ENCODE data around the gene DDX54. TPM values are rescaled to one million over a fixed set of nuclear protein-coding genes. Genes with fewer than 3 reads are reported as not detected.

Gene DDX54
- total RNA-seq, 1 donor from 2014 or later = 53.5 TPM

DNA sequence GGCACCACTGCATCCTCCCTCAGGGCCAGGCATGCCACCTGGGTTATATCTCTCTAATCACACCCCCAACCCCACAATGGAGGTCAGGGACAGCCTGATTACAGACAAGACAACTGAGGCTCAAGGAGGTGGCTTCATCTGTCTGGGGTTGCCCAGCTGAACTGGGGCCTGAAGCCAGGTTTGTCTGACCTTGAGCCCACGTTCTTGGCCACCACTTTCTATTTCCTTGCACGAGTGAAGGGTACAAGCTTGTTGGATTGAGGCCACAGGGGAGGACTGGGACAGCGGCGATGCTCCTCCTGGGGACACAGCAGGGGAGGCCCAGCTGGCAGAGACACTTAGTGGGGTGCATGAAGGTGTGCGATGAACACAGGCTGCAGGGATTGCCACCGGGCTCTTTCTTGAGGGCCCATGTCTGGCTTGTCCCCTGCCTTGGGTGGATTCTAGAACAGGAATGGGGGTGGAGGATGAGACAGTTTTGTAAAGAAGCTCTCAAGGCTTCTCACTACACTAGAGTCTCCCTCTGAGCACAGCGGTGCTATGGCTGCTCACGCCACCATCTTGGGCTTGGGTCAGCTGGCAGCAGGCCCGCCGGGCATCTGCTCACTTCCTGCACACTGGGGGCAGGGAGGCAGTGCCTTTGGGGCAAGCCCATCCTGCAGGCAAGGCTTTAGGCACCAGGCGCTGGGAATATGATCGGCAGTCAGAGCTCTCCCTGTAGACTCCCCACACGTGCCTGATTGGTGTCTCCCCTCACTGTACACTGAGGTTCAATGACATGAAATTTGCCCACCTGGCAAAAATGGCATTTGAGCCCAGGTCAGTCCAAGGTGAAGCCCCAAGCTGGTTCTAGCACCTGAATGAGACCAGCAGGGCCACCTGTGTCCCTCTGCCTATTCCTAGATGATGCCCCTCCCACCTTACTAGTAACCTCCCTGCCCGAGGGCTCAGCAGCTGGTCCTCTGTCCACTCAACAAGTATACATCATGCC is 16.2 kb upstream of the DDX54 start:
- H3K36me3 Mint-ChIP-seq (ENCODE audit: low read depth, unreplicated experiment) = peaks cover 2% of the 10 kb centered on the region
- H3K27ac Mint-ChIP-seq (ENCODE audit: unreplicated experiment) = no peak overlapping the region
- H3K27me3 Mint-ChIP-seq (ENCODE audit: low read depth, unreplicated experiment) = peaks cover 2% of the 10 kb centered on the region
- Histone ChIP-seq H3K4me2 (ENCODE audit: low read length) (no peak overlapping the region), H3K9me3 (ENCODE audit: insufficient read depth, low read depth, low read length) (no peaks in the 10 kb centered on the region), H3K4me3 (ENCODE audit: insufficient read depth, low read depth, low read length) (no peak overlapping the region), H3K27ac (ENCODE audit: low read depth, low read length) (no peak overlapping the region), H3K79me2 (ENCODE audit: insufficient read depth, low read length) (no peaks in the 10 kb centered on the region), H3K27me3 (ENCODE audit: insufficient read depth, low read length) (no peaks in the 10 kb centered on the region), H4K20me1 (ENCODE audit: insufficient read depth, low read length) (no peaks in the 10 kb centered on the region), H2AFZ (ENCODE audit: low read depth, low read length) (no peak overlapping the region), H3K36me3 (ENCODE audit: insufficient read depth, low read length) (no peaks in the 10 kb centered on the region), H3K4me1 (ENCODE audit: insufficient read depth, low read length) (no peaks in the 10 kb centered on the region), H3K9ac (ENCODE audit: low read length) (no peak overlapping the region)
- peaks cover 7% of the 10 kb centered on the region for H3K4me1 Mint-ChIP-seq (ENCODE audit: low read depth, unreplicated experiment)
- TF ChIP-seq, protein P1, sequence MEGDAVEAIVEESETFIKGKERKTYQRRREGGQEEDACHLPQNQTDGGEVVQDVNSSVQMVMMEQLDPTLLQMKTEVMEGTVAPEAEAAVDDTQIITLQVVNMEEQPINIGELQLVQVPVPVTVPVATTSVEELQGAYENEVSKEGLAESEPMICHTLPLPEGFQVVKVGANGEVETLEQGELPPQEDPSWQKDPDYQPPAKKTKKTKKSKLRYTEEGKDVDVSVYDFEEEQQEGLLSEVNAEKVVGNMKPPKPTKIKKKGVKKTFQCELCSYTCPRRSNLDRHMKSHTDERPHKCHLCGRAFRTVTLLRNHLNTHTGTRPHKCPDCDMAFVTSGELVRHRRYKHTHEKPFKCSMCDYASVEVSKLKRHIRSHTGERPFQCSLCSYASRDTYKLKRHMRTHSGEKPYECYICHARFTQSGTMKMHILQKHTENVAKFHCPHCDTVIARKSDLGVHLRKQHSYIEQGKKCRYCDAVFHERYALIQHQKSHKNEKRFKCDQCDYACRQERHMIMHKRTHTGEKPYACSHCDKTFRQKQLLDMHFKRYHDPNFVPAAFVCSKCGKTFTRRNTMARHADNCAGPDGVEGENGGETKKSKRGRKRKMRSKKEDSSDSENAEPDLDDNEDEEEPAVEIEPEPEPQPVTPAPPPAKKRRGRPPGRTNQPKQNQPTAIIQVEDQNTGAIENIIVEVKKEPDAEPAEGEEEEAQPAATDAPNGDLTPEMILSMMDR (IDR thresholded peaks at IDR 0.05; ENCODE audit: insufficient read depth, low read depth, low read length) = no peak
- TF ChIP-seq EZH2 (IDR thresholded peaks at IDR 0.05; ENCODE audit: insufficient read depth, low read length) = no peak
- H3K4me3 Mint-ChIP-seq (ENCODE audit: unreplicated experiment) = no peak overlapping the region
- DNase-seq (ENCODE audit: low read depth) = no peak
- no peak for FAIRE-seq
- peaks cover 4% of the 10 kb centered on the region for H3K9me3 Mint-ChIP-seq (ENCODE audit: unreplicated experiment)

DNA sequence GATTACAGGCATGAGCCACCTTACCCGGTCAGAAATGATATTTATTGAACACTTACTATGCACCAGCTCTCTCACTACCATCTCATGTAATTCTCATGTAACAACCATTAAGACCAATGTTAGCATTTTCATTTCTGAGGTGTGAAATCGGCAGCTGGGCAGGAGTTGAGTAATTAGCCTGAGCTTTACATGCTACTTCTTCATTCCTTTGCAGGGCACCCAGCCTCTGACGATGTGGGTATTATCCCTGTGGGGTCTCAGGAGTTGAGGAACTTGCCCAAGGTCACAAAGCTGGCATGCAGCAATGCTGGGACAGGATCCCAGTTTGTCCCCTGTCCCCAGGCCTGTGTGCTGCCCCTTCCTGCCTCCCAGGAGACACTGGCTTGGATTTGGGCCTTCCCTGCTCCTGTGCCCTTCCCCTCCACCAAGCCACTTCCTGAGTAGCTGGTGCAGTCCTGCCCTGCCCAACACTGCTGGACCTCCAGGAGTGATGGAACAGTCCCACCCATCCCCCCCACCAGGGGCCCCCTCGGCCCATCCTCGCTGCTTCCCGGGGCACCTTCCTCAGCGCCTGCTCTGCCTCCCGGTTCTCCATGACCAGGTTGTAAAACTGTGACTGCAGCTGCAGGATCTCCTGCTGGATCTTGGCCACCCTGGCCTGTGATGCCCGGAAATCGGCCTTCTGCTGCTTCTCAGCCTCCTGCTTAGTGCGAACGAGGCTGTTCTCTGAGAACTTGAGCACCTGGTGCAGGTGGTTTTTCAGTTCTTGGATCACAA is 14.9 kb upstream of the DDX54 start:
- Mint-ChIP-seq H3K4me3 (ENCODE audit: unreplicated experiment) (no peak overlapping the region), H3K9me3 (ENCODE audit: unreplicated experiment) (no peaks in the 10 kb centered on the region), H3K27me3 (ENCODE audit: low read depth, unreplicated experiment) (peaks cover 2% of the 10 kb centered on the region), H3K4me1 (ENCODE audit: low read depth, unreplicated experiment) (peaks cover 13% of the 10 kb centered on the region), H3K36me3 (ENCODE audit: low read depth, unreplicated experiment) (peaks cover 2% of the 10 kb centered on the region), H3K27ac (ENCODE audit: unreplicated experiment) (no peak overlapping the region)
- Histone ChIP-seq H3K79me2 (ENCODE audit: insufficient read depth, low read length) (no peaks in the 10 kb centered on the region), H3K27ac (ENCODE audit: low read depth, low read length) (no peak overlapping the region), H3K27me3 (ENCODE audit: insufficient read depth, low read length) (no peaks in the 10 kb centered on the region), H3K4me1 (ENCODE audit: insufficient read depth, low read length) (peaks cover 4% of the 10 kb centered on the region), H3K9me3 (ENCODE audit: insufficient read depth, low read depth, low read length) (no peaks in the 10 kb centered on the region), H3K9ac (ENCODE audit: low read length) (no peak overlapping the region), H2AFZ (ENCODE audit: low read depth, low read length) (no peak overlapping the region), H3K36me3 (ENCODE audit: insufficient read depth, low read length) (no peaks in the 10 kb centered on the region), H3K4me3 (ENCODE audit: insufficient read depth, low read depth, low read length) (no peak overlapping the region), H4K20me1 (ENCODE audit: insufficient read depth, low read length) (no peaks in the 10 kb centered on the region), H3K4me2 (ENCODE audit: low read length) (no peak overlapping the region)
- DNase-seq (ENCODE audit: low read depth) = no peak
- FAIRE-seq = no peak
- TF ChIP-seq EZH2 (IDR thresholded peaks at IDR 0.05; ENCODE audit: insufficient read depth, low read length) = no peak
- TF ChIP-seq, protein P1 (IDR thresholded peaks at IDR 0.05; ENCODE audit: insufficient read depth, low read depth, low read length) = no peak

All from astrocyte (in vitro differentiated cells and primary cell).